ENCODE results near the gene CDCA4. TPM values are rescaled to one million over a fixed set of nuclear protein-coding genes. Genes with fewer than 3 reads are reported as not detected.

CDCA4 gene
- total RNA-seq, 1 experiment from 2014 or later = 57.7 TPM

DNA sequence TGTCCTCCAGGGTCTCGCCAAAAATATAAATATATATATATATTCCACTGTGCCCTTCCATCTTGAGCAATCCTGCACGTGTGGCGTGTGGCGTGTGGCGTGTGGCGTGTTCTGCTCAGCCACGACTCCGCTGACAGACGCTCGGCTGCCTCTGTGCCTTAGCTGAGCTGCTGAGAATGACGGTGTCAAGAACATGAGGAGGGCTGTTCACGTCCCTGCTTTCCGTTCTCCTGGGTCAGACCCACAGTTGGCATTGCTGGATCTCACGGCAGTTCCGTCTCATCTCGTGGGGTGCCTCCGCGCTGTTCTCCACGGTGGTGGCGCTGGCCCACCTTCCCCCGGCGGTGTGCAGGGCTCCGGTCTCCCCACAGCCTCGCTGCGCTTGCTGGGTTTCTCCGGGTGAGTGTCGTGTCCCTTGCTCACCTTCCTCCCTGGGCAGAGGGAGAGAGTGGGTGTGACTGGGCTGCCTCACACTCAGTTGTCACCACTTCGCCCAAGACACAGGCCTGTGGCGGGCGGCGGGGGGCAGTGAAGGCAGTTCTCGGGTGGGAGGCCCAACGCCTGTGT is 34.9 kb upstream of the CDCA4 start:
- H3K27ac Mint-ChIP-seq = no peak overlapping the region
- Histone ChIP-seq H4K5ac (ENCODE audit: insufficient read length, low read depth, low read length) (no peak overlapping the region), H3K18ac (ENCODE audit: insufficient read length, low read depth, low read length) (no peak overlapping the region), H2BK12ac (ENCODE audit: insufficient read length, low read depth, low read length) (no peak overlapping the region), H2AFZ (ENCODE audit: low read length) (no peak overlapping the region), H2BK15ac (ENCODE audit: low read depth, low read length) (no peak overlapping the region), H3K9ac (ENCODE audit: extremely low read depth, insufficient read length, low read length) (no peak overlapping the region), H3K4ac (ENCODE audit: low read depth, low read length) (no peak overlapping the region), H2BK120ac (ENCODE audit: low read depth, low read length, poor library complexity, severe bottlenecking) (no peak overlapping the region), H2BK5ac (ENCODE audit: insufficient read length, low read length) (no peak overlapping the region), H3K79me2 (ENCODE audit: insufficient read depth, low read length) (no peaks in the 10 kb centered on the region), H3K4me2 (ENCODE audit: insufficient read depth, insufficient read length, low read length) (peak overlapping the region; percentile 56), H3K4me1 (ENCODE audit: insufficient read depth, low read length) (no peaks in the 10 kb centered on the region), H3K23me2 (ENCODE audit: insufficient read length, low read depth, low read length, poor library complexity, severe bottlenecking) (no peaks in the 10 kb centered on the region), H3K9me3 (ENCODE audit: control insufficient read depth, low read depth, low read length) (no peaks in the 10 kb centered on the region), H3T11ph (ENCODE audit: low read length) (no peak overlapping the region), H3K14ac (ENCODE audit: insufficient read depth, low read length) (no peak overlapping the region), H3K56ac (ENCODE audit: insufficient read length, low read depth, low read length) (no peak overlapping the region), H3K79me1 (ENCODE audit: insufficient read depth, low read depth, low read length, poor library complexity, severe bottlenecking) (no peaks in the 10 kb centered on the region), H3K27me3 (ENCODE audit: insufficient read depth, low read length) (peaks cover 8% of the 10 kb centered on the region), H3K27ac (ENCODE audit: insufficient read length, low read depth, low read length) (no peak overlapping the region), H4K91ac (ENCODE audit: insufficient read length, low read depth, low read length) (no peak overlapping the region), H4K8ac (replicated peaks; ENCODE audit: insufficient read length, low read depth, low read length) (no peak overlapping the region), H3K23ac (ENCODE audit: insufficient read length, low read depth, low read length) (no peak overlapping the region), H2BK20ac (ENCODE audit: low read depth, low read length, poor library complexity, severe bottlenecking) (no peak overlapping the region), H2AK5ac (ENCODE audit: insufficient read length, low read length) (no peak overlapping the region), H4K20me1 (ENCODE audit: control insufficient read depth, insufficient read depth, insufficient read length) (no peaks in the 10 kb centered on the region)
- H3K4me3 Mint-ChIP-seq = peak overlapping the region in 1 of 2 experiments; percentile 73; a peak in 3 of 5 replicates
- DNase-seq = peak; percentile 24
- H3K4me1 Mint-ChIP-seq = peaks cover 23 to 36% of the 10 kb centered on the region in 2 experiments
- H3K36me3 Mint-ChIP-seq (ENCODE audit: insufficient read depth in 1 of 3, low read depth in 3 of 3) = no peaks in the 10 kb centered on the region; a peak in 1 of 7 replicates
- peaks cover 11% of the 10 kb centered on the region for H3K27me3 Mint-ChIP-seq (ENCODE audit: low read depth)
- no CpG with 5 or more reads among the region's 33 CpGs for WGBS (ENCODE audit: extremely low coverage, insufficient read length, low lambda C conversion rate)
- no peaks in the 10 kb centered on the region for H3K9me3 Mint-ChIP-seq
- TF ChIP-seq, protein P1, sequence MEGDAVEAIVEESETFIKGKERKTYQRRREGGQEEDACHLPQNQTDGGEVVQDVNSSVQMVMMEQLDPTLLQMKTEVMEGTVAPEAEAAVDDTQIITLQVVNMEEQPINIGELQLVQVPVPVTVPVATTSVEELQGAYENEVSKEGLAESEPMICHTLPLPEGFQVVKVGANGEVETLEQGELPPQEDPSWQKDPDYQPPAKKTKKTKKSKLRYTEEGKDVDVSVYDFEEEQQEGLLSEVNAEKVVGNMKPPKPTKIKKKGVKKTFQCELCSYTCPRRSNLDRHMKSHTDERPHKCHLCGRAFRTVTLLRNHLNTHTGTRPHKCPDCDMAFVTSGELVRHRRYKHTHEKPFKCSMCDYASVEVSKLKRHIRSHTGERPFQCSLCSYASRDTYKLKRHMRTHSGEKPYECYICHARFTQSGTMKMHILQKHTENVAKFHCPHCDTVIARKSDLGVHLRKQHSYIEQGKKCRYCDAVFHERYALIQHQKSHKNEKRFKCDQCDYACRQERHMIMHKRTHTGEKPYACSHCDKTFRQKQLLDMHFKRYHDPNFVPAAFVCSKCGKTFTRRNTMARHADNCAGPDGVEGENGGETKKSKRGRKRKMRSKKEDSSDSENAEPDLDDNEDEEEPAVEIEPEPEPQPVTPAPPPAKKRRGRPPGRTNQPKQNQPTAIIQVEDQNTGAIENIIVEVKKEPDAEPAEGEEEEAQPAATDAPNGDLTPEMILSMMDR (conservative IDR thresholded peaks at IDR 0.05) = no peak
